NCI-H774 (cell line): ENCODE data around the gene RALB.
A peak's percentile ranks its signal among the peaks of the same experiment; 100 is the strongest.
"Not testable (repeated sequence)": the region's sequence is repeated elsewhere in the genome, so short reads cannot be mapped to it uniquely, and the experiment has no call there.

Experiments used
- DNase-seq: peaks from one replicate; lab custom pipeline; 2025; lab: John Stamatoyannopoulos, UW

Gene RALB

DNA sequence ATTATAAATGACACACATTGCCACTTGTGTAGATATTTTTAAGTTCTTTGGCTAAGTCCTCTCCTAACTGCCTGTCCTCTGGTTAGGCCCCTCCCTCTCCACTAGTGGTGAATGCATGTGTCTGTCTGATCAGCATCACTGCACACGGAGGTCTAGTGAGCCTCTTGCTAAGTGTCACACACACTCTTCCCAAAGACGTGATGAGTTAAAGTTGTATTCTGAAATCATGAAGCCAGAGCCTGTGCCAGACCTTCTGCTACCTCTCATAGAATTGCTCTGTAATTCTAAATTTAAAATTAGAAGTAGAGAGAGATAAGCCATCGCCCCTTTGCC is 41.3 kb downstream of the RALB start:
- DNase-seq, result no peak

GRCh38 chr2:120298173-120298835 is 45.7 kb downstream of the RALB start:
- DNase-seq, result no peak

GRCh38 chr2:120299004-120299403 is 46.4 kb downstream of the RALB start:
- no peak for DNase-seq

- no peak for DNase-seq
Observed at GRCh38 chr2:120299561-120299960, 46.9 kb downstream of the RALB start.

DNA sequence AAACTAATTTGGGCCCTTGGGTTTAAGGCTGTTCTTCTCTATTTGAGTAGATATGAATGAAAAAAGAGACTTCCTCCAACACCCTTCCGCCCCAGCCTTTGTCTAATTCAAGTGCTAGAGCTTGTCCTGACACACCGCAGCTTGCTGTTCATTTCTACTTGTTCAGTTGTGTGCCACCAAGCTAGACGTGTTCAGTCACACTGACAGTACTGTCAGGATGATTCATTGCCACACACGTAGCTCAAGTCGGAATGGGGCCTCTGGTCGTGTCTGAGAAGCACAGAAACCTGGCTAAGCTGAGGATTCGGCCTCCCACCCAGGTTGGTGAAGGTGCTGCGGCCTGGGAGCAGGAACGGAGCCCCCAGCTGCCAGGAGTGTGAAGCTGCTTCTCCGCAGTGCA is 47.7 kb downstream of the RALB start:
- DNase-seq, result no peak

DNA sequence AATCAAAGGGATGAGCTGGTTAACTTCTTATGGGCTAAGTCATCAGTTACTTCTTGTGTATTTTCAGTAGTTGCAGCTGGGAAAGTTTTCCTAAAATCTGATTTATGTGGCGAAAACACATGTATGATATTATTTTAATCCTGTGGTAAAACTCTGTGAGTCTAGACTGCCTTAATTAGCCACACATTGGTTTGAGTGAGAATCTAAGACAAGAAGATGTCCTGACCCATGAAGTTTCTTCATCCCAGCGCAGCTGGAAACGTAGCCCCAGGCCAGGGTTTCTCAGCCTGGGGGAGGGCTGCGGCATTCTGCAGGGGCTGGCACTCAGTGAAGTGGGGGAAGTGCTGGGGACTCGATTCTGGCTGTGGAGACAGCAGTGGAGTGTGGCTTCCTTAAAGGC is 48.6 kb downstream of the RALB start:
- no peak for DNase-seq

GRCh38 chr2:120302301-120302700 is 49.6 kb downstream of the RALB start:
- no peak for DNase-seq

DNA sequence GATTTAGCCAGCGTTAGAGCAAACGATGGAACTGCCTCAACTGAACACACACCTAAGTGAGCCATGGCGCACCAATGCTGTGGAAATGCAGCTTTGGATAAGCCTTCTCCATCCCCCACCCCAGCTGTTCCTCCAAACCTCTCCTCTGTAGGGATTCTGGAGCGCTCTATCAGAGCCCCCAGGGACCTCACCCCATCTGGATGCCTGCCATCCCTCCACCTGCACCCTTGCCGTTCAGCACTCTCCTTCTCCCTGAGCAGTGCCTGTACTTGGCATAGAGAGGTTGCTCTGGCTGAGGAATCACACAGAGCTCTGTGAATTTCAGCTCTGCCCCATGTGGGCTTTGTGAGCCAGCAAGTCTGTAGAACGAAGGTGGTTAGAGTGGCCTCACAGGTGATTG is 50.5 kb downstream of the RALB start:
- DNase-seq, result no peak

DNA sequence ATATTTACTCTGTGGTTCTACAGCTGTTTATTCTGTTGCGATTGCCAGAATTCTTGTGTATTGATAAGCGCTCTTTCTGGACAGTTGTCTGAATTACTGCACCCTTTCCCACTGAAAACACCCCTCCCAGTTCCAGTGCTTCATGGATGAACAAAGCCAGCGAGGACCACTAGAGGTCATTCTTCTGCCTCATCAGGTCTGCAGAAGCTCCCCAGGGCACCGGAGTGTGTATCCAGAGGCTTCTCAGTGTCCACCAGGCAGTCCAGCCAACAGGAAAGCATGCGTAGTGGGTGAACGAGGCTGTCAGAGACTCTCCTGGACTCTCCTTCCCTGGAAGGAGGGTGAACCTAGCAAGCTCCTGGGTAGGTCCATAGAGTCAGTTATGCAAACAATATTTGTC is 52.6 kb downstream of the RALB start:
- DNase-seq, result no peak

GRCh38 chr2:120305937-120306490 is 53.4 kb downstream of the RALB start:
- no peak for DNase-seq

- DNase-seq, result no peak
Observed at GRCh38 chr2:120307482-120307881, 54.8 kb downstream of the RALB start.

DNA sequence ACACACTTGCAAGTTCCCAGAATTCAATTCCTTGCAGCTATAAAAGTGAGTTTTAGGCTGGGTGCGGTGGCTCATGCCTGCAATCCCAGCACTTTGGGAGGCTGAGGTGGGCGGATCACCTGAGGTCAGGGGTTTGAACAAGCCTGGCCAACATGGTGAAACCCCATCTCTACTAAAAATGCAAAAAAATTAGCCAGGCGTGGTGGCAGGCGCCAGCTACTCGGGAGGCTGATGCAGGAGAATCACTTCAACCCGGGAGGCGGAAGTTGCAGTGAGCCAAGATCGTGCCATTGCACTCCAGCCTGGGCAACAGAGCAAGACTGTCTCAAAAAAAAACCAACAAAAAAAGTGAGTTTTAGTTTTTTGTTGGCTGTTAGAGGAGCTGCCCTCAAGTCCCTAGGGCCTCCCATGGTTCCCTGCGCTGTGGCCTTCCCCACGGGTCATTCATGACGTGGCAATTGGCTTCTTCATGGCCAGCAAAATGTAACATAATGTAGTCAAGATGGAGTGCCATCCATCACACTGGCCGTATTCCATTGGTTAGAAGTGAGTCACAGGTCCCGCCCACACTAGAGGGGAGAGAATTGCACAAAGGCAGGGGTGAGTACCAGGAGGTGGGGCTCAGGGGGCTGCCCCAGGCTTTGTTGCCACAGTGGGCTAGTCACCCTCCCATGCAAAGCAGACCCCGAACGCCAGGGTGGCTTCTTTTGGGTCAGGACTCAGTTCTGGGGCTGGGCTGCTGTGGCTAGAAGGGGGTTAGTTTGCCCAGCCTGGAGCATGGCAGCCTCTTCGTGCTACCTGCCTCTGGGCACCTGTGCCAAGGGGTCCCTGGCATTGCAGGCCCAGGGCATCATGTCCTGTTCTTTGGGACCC is 55.6 kb downstream of the RALB start:
- DNase-seq, result no peak

GRCh38 chr2:120310136-120310535 is 57.5 kb downstream of the RALB start:
- no peak for DNase-seq

GRCh38 chr2:120310841-120311240 is 58.2 kb downstream of the RALB start:
- not testable (repeated sequence) for DNase-seq

GRCh38 chr2:120312076-120312475 is 59.4 kb downstream of the RALB start:
- DNase-seq, result no peak

- DNase-seq, result peak; percentile 81
Observed at GRCh38 chr2:120312860-120313694, 60.4 kb downstream of the RALB start.

GRCh38 chr2:120313695-120314615 is 61.3 kb downstream of the RALB start:
- DNase-seq, result no peak

GRCh38 chr2:120314690-120315366 is 62.2 kb downstream of the RALB start:
- no peak for DNase-seq

DNA sequence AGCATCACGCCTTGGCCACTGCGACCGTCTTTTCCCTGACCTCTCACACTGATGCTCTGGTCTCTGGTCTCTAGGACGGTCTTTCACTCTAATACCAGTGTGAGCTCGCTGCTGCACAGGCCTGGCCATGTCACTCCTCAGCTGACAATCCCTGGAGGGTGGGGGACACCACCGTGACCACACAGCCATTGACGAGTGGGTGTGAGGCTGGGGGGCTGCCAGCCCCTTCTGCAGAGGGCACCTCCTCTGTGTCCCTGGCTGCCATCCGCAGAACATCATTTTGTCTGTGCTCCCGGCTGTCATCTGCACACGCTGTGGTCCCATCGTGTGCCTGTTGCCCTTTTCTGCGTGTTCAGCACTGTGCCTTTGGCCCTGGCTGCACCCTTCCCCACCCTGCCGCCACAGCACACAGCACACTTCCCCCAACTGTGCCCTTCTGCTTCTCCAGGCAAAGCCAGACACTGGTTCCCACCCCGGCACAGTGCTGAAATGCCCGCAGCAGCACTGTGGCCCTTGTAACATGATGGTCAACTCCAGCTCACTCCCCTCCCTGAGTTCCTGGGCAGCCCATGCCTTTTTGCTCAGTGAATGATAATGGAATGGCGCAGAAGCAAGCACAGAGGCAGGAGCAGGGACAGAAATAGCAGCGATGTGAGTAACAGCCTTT is 62.8 kb downstream of the RALB start:
- DNase-seq, result no peak

- no peak for DNase-seq
Observed at GRCh38 chr2:120316071-120316470, 63.4 kb downstream of the RALB start.
